Smooth muscle cell (in vitro differentiated cells): Measurements from ENCODE around the gene MRFAP1L1. TPM values are rescaled to one million over a fixed set of nuclear protein-coding genes. Genes with fewer than 3 reads are reported as not detected.

Experiments
- DNase-seq: peaks from one replicate; lab custom pipeline; 2025; ENCODE audit not compliant: unreplicated experiment; lab: John Stamatoyannopoulos, UW
- H2AFZ ChIP-seq: fragments of 200-600 bp; sonication (generic); 2 replicates; pipeline ENCODE4 v1.6.0; 2016; ENCODE audit warnings: antibody characterized with exemption, low read depth, mild to moderate bottlenecking
- H3F3A ChIP-seq: fragments of 200-600 bp; sonication (generic); 2 replicates; pipeline ENCODE4 v1.6.0; 2017; ENCODE audit warnings: antibody characterized with exemption, low read depth
- H3K27ac ChIP-seq: fragments of 200-600 bp; sonication (generic); 2 replicates; pipeline ENCODE4 v1.5.1; 2016; ENCODE audit warnings: low read depth, mild to moderate bottlenecking
- H3K27me3 ChIP-seq: fragments of 200-600 bp; sonication (generic); 2 replicates; pipeline ENCODE4 v1.6.1; 2016; ENCODE audit warnings: low read depth, mild to moderate bottlenecking
- H3K36me3 ChIP-seq: fragments of 200-600 bp; sonication (generic); 2 replicates; pipeline ENCODE4 v1.5.1; 2016; ENCODE audit warnings: low read depth
- H3K4me1 ChIP-seq: fragments of 200-600 bp; sonication (generic); 2 replicates; pipeline ENCODE4 v1.5.1; 2016; ENCODE audit warnings: low read depth
- H3K4me2 ChIP-seq: fragments of 200-600 bp; sonication (generic); 2 replicates; pipeline ENCODE4 v1.6.0; 2016; ENCODE audit warnings: mild to moderate bottlenecking
- H3K4me3 ChIP-seq: fragments of 200-600 bp; sonication (generic); 2 replicates; pipeline ENCODE4 v1.5.1; 2016; ENCODE audit warnings: mild to moderate bottlenecking
- H3K79me2 ChIP-seq: fragments of 200-600 bp; sonication (generic); 2 replicates; pipeline ENCODE4 v1.6.0; 2016; ENCODE audit warnings: low read depth, mild to moderate bottlenecking
- H3K9ac ChIP-seq: fragments of 200-600 bp; sonication (generic); 2 replicates; pipeline ENCODE4 v1.6.0; 2016; ENCODE audit warnings: low read depth
- H3K9me3 ChIP-seq: fragments of 200-600 bp; sonication (generic); replicated peaks from 2 replicates; pipeline ENCODE4 v1.5.1; 2016; ENCODE audit warnings: low read depth
- H4K20me1 ChIP-seq: fragments of 200-600 bp; sonication (generic); 2 replicates; pipeline ENCODE4 v1.6.0; 2016; ENCODE audit warnings: low read depth
- WGBS: methylation state at CpG from one replicate; pipeline ENCODE4 v1.1.7; 2016; ENCODE audit warnings: low lambda C conversion rate; 5-methylcytosine and 5-hydroxymethylcytosine counted together
- polyA plus RNA-seq: library from polyadenylated mRNA; unstranded; fragments of >200 nt; fragmentation: Nextera tagmentation; extraction: Ambion mirVana; gene quantifications from 2 replicates; pipeline ENCODE4 v1.2.1, GENCODE V29; 2016
- total RNA-seq: library from RNA; depleted of rRNA; stranded (reverse); fragments of >200 nt; gene quantifications from 2 replicates; pipeline ENCODE4 v1.2.3, GENCODE V29; 2014
- TF ChIP-seq, protein P1 (sequence below): fragments of 200-600 bp; sonication (generic); IDR thresholded peaks from 2 replicates; pipeline ENCODE4 v1.5.1; 2017; ENCODE audit warnings: borderline replicate concordance, mild to moderate bottlenecking, antibody characterized with exemption; ENCODE audit not compliant: insufficient read depth, poor library complexity, severe bottlenecking

MRFAP1L1 gene
- total and polyA plus RNA-seq, 2 experiments from 2014 or later, result 48.9 to 67.1 TPM

DNA sequence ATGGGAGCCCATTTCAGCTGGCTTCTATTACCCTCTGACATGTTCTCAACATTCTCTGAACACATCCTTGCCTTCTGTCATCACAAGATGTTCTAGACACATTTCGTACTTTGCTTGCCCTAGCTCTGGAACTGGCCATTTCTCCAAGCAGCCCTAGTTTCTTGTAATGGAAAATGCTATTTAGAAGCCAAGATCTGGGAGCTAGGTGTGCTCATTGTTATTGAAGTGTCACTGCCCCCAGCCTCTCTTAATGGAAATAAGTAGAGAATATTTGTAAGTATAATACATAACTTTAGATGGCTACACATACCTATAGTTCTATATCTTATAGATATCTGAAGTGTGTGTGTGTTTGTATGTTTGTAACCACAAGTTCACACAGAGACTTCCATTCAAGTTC, 6.9 kb downstream of the MRFAP1L1 start:
- WGBS, result 0% methylated on average over 1 of the region's 1 CpG

DNA sequence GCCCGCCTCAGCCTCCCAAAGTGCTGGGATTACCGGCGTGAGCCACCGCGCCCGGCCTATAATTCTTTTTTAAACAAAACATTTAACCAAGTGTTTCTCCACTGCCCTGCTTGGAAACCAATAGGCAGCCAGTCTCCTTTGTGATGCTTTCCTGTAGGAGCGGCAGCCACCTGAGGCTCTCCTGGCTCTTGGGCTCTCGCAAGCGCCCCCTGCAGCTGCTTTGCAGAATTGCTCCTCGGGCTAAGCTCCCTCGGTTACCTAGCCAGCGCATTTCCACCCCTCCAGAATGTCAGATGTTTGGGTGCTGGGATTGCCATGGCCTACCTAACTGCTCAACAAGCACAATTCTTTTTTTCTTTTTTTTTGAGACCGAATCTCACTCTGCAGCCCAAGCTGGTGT, 8.3 kb downstream of the MRFAP1L1 start:
- Histone ChIP-seq H3K9ac (no peak overlapping the region), H3K27me3 (no peaks in the 10 kb centered on the region), H2AFZ (no peak overlapping the region), H4K20me1 (peaks cover 15% of the 10 kb centered on the region), H3K9me3 (no peaks in the 10 kb centered on the region), H3K4me3 (no peak overlapping the region), H3K27ac (no peak overlapping the region), H3K36me3 (no peaks in the 10 kb centered on the region), H3K4me1 (no peaks in the 10 kb centered on the region), H3K79me2 (peaks cover 29% of the 10 kb centered on the region), H3K4me2 (no peak overlapping the region), H3F3A (no peaks in the 10 kb centered on the region)
- TF ChIP-seq, protein P1, sequence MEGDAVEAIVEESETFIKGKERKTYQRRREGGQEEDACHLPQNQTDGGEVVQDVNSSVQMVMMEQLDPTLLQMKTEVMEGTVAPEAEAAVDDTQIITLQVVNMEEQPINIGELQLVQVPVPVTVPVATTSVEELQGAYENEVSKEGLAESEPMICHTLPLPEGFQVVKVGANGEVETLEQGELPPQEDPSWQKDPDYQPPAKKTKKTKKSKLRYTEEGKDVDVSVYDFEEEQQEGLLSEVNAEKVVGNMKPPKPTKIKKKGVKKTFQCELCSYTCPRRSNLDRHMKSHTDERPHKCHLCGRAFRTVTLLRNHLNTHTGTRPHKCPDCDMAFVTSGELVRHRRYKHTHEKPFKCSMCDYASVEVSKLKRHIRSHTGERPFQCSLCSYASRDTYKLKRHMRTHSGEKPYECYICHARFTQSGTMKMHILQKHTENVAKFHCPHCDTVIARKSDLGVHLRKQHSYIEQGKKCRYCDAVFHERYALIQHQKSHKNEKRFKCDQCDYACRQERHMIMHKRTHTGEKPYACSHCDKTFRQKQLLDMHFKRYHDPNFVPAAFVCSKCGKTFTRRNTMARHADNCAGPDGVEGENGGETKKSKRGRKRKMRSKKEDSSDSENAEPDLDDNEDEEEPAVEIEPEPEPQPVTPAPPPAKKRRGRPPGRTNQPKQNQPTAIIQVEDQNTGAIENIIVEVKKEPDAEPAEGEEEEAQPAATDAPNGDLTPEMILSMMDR, result peak; percentile 26
- no peak for DNase-seq
- 74% methylated on average over 13 of the region's 13 CpGs for WGBS

More for the DNA sequence above, 6.9 kb downstream of the MRFAP1L1 start:
- no peaks in the 10 kb centered on the region for H3F3A ChIP-seq
- H3K36me3 ChIP-seq, result no peaks in the 10 kb centered on the region
- peaks cover 43% of the 10 kb centered on the region for H3K79me2 ChIP-seq
- no peak overlapping the region for H3K27ac ChIP-seq
- no peaks in the 10 kb centered on the region for H3K9me3 ChIP-seq
- peaks cover 29% of the 10 kb centered on the region for H4K20me1 ChIP-seq
- DNase-seq, result no peak
- H3K9ac ChIP-seq, result no peak overlapping the region
- no peaks in the 10 kb centered on the region for H3K27me3 ChIP-seq
- TF ChIP-seq, protein P1, result no peak
- H2AFZ ChIP-seq, result no peak overlapping the region
- no peak overlapping the region for H3K4me2 ChIP-seq
- H3K4me3 ChIP-seq, result no peak overlapping the region
- peaks cover 4% of the 10 kb centered on the region for H3K4me1 ChIP-seq

DNA sequence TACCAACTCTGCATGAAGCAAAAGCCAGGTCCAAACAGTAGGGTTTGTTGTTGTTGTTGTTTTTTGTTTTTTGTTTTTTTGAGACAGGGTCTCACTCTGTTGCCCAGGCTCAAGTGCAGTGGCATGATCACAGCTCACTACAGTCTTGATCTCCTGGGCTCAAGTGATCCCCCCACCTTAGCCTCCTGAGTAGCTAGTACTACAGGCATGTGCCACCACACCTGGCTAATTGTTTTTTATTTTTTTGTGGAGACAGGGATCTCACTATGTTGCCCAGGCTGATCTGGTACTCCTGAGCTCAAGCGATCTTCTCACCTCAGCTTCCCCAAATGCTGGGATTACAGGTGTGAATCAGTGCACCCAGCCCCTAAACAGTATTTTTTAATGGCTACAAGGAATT, 9.8 kb downstream of the MRFAP1L1 start:
- TF ChIP-seq, protein P1, result no peak
- H3K79me2 ChIP-seq, result peaks cover 15% of the 10 kb centered on the region

DNA sequence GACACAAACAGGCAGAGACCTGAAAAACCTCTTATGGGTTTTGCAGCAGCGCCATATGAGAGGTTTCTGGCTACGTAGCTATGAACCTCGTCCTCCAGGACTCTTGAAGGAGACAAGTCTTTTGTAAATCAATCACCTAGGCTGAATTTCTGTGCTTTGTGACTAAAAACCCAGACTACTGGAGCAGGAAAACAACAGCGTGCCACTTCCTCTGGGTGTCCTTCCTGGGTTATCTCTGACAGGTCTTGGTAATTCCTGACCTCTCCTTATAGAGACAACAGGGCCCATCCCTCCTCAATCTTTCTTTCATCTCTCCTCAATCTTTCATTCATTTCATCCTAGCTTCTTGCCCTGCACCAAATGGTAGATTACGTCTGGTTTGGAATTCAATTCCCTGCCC, 10.3 kb downstream of the MRFAP1L1 start:
- Histone ChIP-seq H3F3A (no peaks in the 10 kb centered on the region), H3K4me3 (no peak overlapping the region), H3K79me2 (peaks cover 9% of the 10 kb centered on the region), H3K27me3 (no peaks in the 10 kb centered on the region), H4K20me1 (peaks cover 5% of the 10 kb centered on the region), H3K9me3 (no peaks in the 10 kb centered on the region), H3K9ac (no peak overlapping the region), H3K36me3 (no peaks in the 10 kb centered on the region), H3K4me1 (no peaks in the 10 kb centered on the region), H3K4me2 (no peak overlapping the region), H3K27ac (no peak overlapping the region), H2AFZ (no peak overlapping the region)
- 93% methylated on average over 5 of the region's 5 CpGs for WGBS
- TF ChIP-seq, protein P1, result no peak
- no peak for DNase-seq

More for the DNA sequence above, 9.8 kb downstream of the MRFAP1L1 start:
- Histone ChIP-seq H3K9ac (no peak overlapping the region), H3K27ac (no peak overlapping the region), H3K4me2 (no peak overlapping the region), H3K4me1 (no peaks in the 10 kb centered on the region), H3F3A (no peaks in the 10 kb centered on the region), H4K20me1 (peaks cover 7% of the 10 kb centered on the region), H3K27me3 (no peaks in the 10 kb centered on the region), H3K4me3 (no peak overlapping the region), H3K36me3 (no peaks in the 10 kb centered on the region), H3K9me3 (no peaks in the 10 kb centered on the region), H2AFZ (no peak overlapping the region)
- no peak for DNase-seq
- 100% methylated on average over 1 of the region's 1 CpG for WGBS
